ENCODE data around the gene SDHAF1.

SDHAF1 gene

GRCh38 chr19:36043952-36044351, 49.0 kb downstream of the SDHAF1 start:
- ChIA-PET POLR2A (interaction anchor here (1.7 kb wide), 1 partner anchor 10 kb away, joined by 6 read pairs; the partner anchor contains the start of gene THAP8), CTCF (no interaction called here)
- DNase-seq (ENCODE audit: extremely low spot score): no peak
- TF ChIP-seq FOXM1 (IDR thresholded peaks at IDR 0.05; ENCODE audit: borderline replicate concordance): no peak
- no peak for TF ChIP-seq PKNOX1 (IDR thresholded peaks at IDR 0.05)
- TF ChIP-seq FOXA1 (IDR thresholded peaks at IDR 0.05): no peak
- TF ChIP-seq SUZ12 (IDR thresholded peaks at IDR 0.05): no peak
- TF ChIP-seq L3MBTL2 (conservative IDR thresholded peaks at IDR 0.05): no peak
- no peak for TF ChIP-seq ZNF384 (IDR thresholded peaks at IDR 0.05)
- no peak for TF ChIP-seq FOXK2 (IDR thresholded peaks at IDR 0.05)
- no peak for TF ChIP-seq NFRKB (IDR thresholded peaks at IDR 0.05)
- TF ChIP-seq ARNT (IDR thresholded peaks at IDR 0.05): no peak
- TF ChIP-seq TARDBP (IDR thresholded peaks at IDR 0.05): no peak
- no peak for TF ChIP-seq SP1 (IDR thresholded peaks at IDR 0.05)

Measured in HEK293T (cell line).